IPS-18c (cell line): ENCODE results near the gene MRPL16.
"Not testable (repeated sequence)": the region's sequence is repeated elsewhere in the genome, so short reads cannot be mapped to it uniquely, and the experiment has no call there.

ENCODE experiments used
- H3K4me3 ChIP-seq: 2 replicates; pipeline ENCODE4 v1.7.0; 2013; ENCODE audit warnings: low read depth, mild to moderate bottlenecking, low read length, moderate library complexity; ENCODE audit not compliant: insufficient read depth
- H3K9me3 ChIP-seq: one replicate; pipeline ENCODE4 v1.6.1; 2013; ENCODE audit warnings: mild to moderate bottlenecking, low read length, moderate library complexity; ENCODE audit not compliant: control insufficient read depth, insufficient read depth

The MRPL16 gene

GRCh38 chr11:59784441-59784840, 26.1 kb downstream of the MRPL16 start:
- H3K4me3 ChIP-seq, H3K9me3 ChIP-seq: not testable (repeated sequence)

DNA sequence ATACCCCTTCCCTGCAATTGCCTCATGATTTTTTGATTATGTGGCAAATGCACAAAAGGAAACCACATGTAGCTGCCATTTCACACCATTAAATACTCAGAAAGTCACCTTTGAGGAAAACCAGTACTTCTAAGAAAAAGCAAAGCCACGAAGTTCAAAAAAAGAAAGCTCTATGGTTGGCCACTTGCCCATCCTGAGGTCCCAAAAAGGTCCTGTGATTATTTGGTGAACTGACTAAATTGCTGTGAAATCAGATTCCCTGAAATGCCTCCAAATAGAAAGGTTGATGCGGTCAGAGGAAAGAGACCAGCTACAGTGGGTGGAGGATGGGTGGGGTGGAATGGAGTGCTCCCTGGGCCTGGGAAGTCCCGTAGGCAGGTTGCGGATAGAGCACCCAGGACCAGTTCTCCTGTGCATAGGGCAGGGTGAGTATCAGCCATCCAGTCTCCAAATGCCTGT, 26.9 kb downstream of the MRPL16 start:
- no peak overlapping the region for H3K4me3 ChIP-seq

DNA sequence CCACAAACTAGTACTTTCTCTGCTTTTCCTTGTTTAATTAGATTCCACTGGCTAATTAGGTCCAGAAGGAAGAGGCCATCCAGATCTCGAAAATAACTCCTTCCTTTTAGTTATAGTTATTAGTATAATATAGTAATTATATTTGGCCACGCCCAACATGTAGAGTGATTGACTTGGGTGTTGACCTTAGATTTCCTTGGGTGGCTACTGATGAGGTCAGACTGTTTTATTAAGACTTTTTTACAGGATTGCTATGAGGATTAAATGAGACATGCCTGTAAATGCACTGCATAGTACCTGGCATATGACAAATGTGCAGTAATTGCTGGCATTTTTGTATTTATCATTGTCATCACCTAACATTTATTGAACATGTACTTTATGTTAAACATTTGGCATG, 28.5 kb downstream of the MRPL16 start:
- H3K4me3 ChIP-seq, result no peak overlapping the region
- no peaks in the 10 kb centered on the region for H3K9me3 ChIP-seq

More for the DNA sequence above, 26.9 kb downstream of the MRPL16 start:
- no peaks in the 10 kb centered on the region for H3K9me3 ChIP-seq

DNA sequence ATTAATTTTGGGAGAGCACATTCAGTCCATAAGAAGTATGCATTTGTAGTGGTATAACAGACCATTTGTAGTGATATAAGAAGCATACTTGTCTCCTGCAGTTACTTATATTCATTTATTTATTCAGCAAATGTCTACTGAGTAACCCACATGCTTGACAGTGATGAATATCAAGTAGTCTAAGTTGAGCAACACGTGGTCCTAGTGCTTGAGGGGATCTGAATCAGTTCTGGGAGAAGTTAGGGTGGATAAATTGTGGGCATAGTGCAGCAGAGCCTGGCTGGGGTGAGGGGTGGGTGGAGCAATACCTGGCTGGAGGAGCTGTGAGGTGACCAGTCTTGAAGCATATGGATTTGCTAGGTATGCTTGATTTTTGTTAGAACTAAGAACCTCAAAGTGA, 31.1 kb downstream of the MRPL16 start:
- Histone ChIP-seq H3K4me3 (no peak overlapping the region), H3K9me3 (no peaks in the 10 kb centered on the region)

DNA sequence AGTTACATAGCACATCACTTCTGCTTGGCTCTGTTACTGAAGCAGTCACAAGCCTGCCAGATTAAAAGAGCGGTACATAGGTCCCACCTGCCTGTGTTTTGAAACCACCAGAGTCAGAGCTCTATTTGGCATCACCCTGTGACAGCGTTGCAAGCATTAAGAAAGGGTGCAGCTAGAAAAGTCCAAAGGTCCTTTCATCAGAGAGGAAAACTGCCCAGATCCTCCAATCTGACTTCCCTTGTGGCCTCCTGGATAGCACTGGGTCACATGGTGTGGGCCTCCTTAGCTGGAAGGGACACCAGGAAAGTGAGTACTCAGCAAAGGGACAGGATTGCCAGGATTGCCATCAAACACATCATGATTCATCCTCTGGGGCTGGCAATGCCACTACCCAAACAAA, 32.5 kb downstream of the MRPL16 start:
- Histone ChIP-seq H3K9me3 (no peaks in the 10 kb centered on the region), H3K4me3 (no peak overlapping the region)

DNA sequence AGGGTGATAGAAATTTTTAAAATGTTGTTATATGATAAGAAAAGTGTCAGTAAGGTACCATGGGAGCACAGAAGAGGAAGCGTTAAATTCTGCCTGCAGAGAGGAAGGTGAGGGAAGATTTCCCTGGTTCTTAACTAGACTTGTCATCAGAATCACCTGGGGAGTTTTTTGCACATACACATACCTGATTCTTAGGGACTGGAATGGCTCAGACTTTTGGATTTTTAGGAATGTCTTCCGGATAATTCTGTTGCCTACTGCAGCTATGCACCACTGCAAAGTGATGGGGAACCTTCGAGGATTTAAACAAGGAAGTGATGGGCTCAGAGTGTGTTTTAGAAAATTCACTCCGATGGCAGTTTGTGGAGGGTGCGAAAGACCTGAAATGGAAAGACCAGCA, 33.5 kb downstream of the MRPL16 start:
- Histone ChIP-seq H3K4me3 (no peak overlapping the region), H3K9me3 (no peaks in the 10 kb centered on the region)

GRCh38 chr11:59776210-59777066, 34.1 kb downstream of the MRPL16 start:
- no peak overlapping the region for H3K4me3 ChIP-seq
- no peaks in the 10 kb centered on the region for H3K9me3 ChIP-seq

- H3K4me3 ChIP-seq, result no peak overlapping the region
Observed at GRCh38 chr11:59773083-59773440, 37.5 kb downstream of the MRPL16 start.

DNA sequence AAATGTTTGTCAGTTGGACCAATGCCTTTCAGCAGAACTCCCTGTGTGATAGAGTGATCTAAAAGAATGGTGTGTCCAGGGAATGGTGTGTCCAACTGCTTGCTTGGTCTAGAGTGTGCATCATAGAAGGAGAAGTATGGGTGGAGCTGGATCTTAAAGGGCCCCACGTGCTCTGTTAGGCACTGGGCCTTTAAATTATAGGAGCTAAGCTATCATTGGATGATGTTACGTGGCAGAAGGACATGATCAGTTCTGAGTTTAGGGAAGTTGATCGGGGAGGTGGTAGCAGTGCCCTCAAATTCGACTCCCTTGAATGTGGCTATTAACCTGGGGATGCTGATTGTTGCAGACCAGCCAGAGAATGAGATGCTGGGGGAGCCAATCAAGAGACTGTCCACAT, 39.0 kb downstream of the MRPL16 start:
- H3K4me3 ChIP-seq, result no peak overlapping the region
- H3K9me3 ChIP-seq, result no peaks in the 10 kb centered on the region

More at GRCh38 chr11:59773083-59773440, 37.5 kb downstream of the MRPL16 start:
- no peaks in the 10 kb centered on the region for H3K9me3 ChIP-seq

- no peaks in the 10 kb centered on the region for H3K9me3 ChIP-seq
- H3K4me3 ChIP-seq, result no peak overlapping the region
Observed at GRCh38 chr11:59770869-59771268, 39.7 kb downstream of the MRPL16 start.

GRCh38 chr11:59770319-59770718, 40.3 kb downstream of the MRPL16 start:
- Histone ChIP-seq H3K4me3 (no peak overlapping the region), H3K9me3 (no peaks in the 10 kb centered on the region)

DNA sequence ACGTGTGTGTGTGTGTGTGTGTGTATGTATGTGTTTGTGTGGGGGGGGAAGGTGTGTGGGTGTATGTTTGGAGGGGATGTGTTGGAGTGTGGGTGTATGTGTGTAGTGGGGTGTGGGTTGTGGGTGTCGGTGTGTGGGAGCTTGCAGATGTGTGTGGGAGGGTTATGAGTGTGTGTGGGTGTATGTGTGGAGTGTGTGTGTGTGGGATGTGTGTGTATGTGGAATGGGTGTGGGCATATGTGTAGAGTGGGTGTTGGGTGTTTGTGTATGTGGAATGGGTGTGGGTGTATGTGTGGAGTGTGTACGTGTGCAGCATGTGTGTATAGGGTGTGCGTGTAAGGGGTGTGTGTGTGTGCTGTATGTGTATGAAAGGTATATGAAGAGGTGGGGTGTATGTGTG, 40.8 kb downstream of the MRPL16 start:
- H3K9me3 ChIP-seq, result no peaks in the 10 kb centered on the region
- no peak overlapping the region for H3K4me3 ChIP-seq

- H3K4me3 ChIP-seq, result no peak overlapping the region
- no peaks in the 10 kb centered on the region for H3K9me3 ChIP-seq
Observed at GRCh38 chr11:59769111-59769510, 41.5 kb downstream of the MRPL16 start.

DNA sequence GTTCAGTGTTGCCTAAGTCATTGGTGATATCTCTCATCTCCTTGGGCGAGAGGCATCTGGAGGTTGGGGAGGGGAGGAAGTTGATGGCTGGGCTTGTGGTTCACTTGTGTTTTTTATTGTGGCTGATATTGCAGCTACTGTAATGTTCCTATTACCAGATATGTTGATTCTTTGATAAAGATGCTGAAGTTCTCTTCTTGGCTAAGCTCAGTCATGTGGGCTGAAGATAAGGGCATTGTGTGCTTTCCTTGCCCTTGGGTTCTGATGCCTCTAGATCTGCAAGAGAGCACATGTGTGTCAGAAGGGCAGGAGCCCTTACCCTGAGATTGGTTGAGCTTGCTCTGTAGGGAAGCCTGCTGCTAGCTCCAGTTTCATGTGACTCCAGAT, 43.4 kb downstream of the MRPL16 start:
- no peak overlapping the region for H3K4me3 ChIP-seq
- H3K9me3 ChIP-seq, result no peaks in the 10 kb centered on the region

- Histone ChIP-seq H3K4me3 (no peak overlapping the region), H3K9me3 (no peaks in the 10 kb centered on the region)
Observed at GRCh38 chr11:59766542-59767224, 43.9 kb downstream of the MRPL16 start.

GRCh38 chr11:59765068-59765735, 45.4 kb downstream of the MRPL16 start:
- Histone ChIP-seq H3K9me3 (no peaks in the 10 kb centered on the region), H3K4me3 (no peak overlapping the region)

DNA sequence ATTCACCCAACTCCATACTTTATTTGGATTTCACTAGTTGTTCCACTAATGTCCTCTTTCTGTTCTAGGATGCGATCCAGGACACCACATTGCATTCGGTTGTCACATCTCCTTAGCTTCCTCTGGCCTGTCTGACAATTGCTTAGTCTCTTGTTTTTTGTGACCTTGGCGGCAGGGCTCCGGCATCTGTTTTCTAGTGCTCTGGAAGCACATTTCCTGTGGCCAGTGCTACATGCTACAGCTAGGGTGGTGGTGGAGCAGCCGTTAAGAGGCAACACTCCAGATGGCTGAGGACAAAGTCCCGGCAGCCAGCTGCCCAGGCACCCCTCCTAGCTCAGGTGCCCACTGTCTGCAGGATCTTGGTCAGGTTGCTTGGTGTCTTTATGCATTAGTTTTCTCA, 48.6 kb downstream of the MRPL16 start:
- no peaks in the 10 kb centered on the region for H3K9me3 ChIP-seq
- no peak overlapping the region for H3K4me3 ChIP-seq

DNA sequence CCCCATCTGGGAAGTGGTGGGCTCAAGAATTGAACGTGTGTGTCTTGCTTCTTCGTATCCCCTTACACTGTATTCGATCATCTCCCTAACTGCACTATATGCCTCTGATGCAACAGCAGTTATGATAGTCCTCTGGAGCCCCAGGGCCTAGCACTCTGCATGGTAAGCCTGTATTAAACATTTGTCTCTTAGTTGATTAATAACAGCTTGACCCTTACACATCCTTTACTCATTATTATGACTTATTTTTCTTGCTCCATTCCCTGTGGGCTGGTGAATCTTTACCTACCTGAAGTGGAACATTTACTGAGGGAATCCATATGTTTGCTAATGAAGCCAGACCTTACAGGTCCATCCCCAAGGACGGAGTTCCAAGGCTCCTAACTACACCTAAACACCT, 49.8 kb downstream of the MRPL16 start:
- H3K9me3 ChIP-seq, result no peaks in the 10 kb centered on the region
- no peak overlapping the region for H3K4me3 ChIP-seq
